ENCODE measurements around the gene ANAPC16.

GRCh38 chr10:72260976-72261783 is 45.4 kb downstream of the ANAPC16 start:
- TF ChIP-seq CTCF (IDR thresholded peaks at IDR 0.05; ENCODE audit: low read depth, low read length) (no peak; the same call in 1 of the 2 replicates), EZH2phosphoT487 (IDR thresholded peaks at IDR 0.05; ENCODE audit: low read depth) (no peak)

Measured in OCI-LY3 (cell line).